GM08714 (cell line): ENCODE measurements around the gene UBXN10.

Experiments
- H3K4me3 ChIP-seq: fragments of 200-500 bp; sonication (Bioruptor generic); 2 replicates; pipeline ENCODE4 v1.5.1; 2014; ENCODE audit warnings: mild to moderate bottlenecking, low read length, inconsistent platforms
- ZNF274 ChIP-seq: IDR thresholded peaks from 2 replicates; pipeline ENCODE4 v1.6.1; 2012; ENCODE audit warnings: mild to moderate bottlenecking, low read depth, low read length

The UBXN10 gene

GRCh38 chr1:20185834-20186782, at the start of gene UBXN10, which contains the start of gene PLA2G2C:
Gene UBXN10, plus strand, starts transcription at chr1:20186096. Its CDS starts 4,466 bp downstream, at chr1:20190562.
Gene PLA2G2C, minus strand, starts transcription at chr1:20186518. Its CDS starts 9,155 bp downstream, at chr1:20177363.
- TF ChIP-seq ZNF274 = no peak
- H3K4me3 ChIP-seq = no peak within 1 kb of the TSS; the same call in 1 of the 2 replicates

GRCh38 chr1:20136249-20136648, 49.6 kb upstream of the UBXN10 start:
- TF ChIP-seq ZNF274 = no peak
- H3K4me3 ChIP-seq = no peak overlapping the region

- TF ChIP-seq ZNF274 = no peak
- H3K4me3 ChIP-seq = no peak overlapping the region
These were observed 48.8 kb upstream of the UBXN10 start for GRCh38 chr1:20137055-20137454.

GRCh38 chr1:20137604-20138003, 48.3 kb upstream of the UBXN10 start:
- no peak for TF ChIP-seq ZNF274
- no peak overlapping the region for H3K4me3 ChIP-seq

GRCh38 chr1:20138346-20138745, 47.5 kb upstream of the UBXN10 start:
- no peak for TF ChIP-seq ZNF274
- H3K4me3 ChIP-seq = no peak overlapping the region

GRCh38 chr1:20138961-20139550, 46.8 kb upstream of the UBXN10 start, which contains the start of gene PLA2G2F:
Gene PLA2G2F, plus strand, starts transcription at chr1:20139323. Its CDS starts 105 bp downstream, at chr1:20139428.
- no peak within 1 kb of the TSS for H3K4me3 ChIP-seq
- TF ChIP-seq ZNF274 = no peak

- no peak overlapping the region for H3K4me3 ChIP-seq
- TF ChIP-seq ZNF274 = no peak
These were observed 45.9 kb upstream of the UBXN10 start for GRCh38 chr1:20139776-20140612.

- H3K4me3 ChIP-seq = no peak overlapping the region
- no peak for TF ChIP-seq ZNF274
These were observed 44.9 kb upstream of the UBXN10 start for GRCh38 chr1:20141001-20141400.

GRCh38 chr1:20141466-20141865, 44.4 kb upstream of the UBXN10 start:
- no peak for TF ChIP-seq ZNF274
- no peak overlapping the region for H3K4me3 ChIP-seq

GRCh38 chr1:20142001-20142710, 43.7 kb upstream of the UBXN10 start:
- TF ChIP-seq ZNF274 = no peak

GRCh38 chr1:20143318-20143717, 42.6 kb upstream of the UBXN10 start:
- TF ChIP-seq ZNF274 = no peak
- no peak overlapping the region for H3K4me3 ChIP-seq

More at GRCh38 chr1:20142001-20142710, 43.7 kb upstream of the UBXN10 start:
- no peak overlapping the region for H3K4me3 ChIP-seq

- no peak overlapping the region for H3K4me3 ChIP-seq
- TF ChIP-seq ZNF274 = no peak
These were observed 41.9 kb upstream of the UBXN10 start for GRCh38 chr1:20143734-20144565.
